Right ventricle myocardium superior (tissue), 1 donor: ENCODE measurements around the gene FN3K. TPM values are rescaled to one million over a fixed set of nuclear protein-coding genes. Genes with fewer than 3 reads are reported as not detected.
"Not testable (repeated sequence)": the region's sequence is repeated elsewhere in the genome, so short reads cannot be mapped to it uniquely, and the experiment has no call there.

ENCODE experiments used
- ATAC-seq: fragments of 200-7000 bp; cut with Tn5 transposase; one replicate; pipeline ENCODE4 v1.9.1; 2020; ENCODE audit warnings: mild to moderate bottlenecking; ENCODE audit not compliant: poor library complexity
- DNase-seq: peaks from one replicate; pipeline ENCODE4 v3.0.0-alpha.2; 2020
- intact Hi-C: fragments of 100-400 bp; cut with DNase I; formaldehyde crosslinking; loops from one replicate; pipeline ENCODE4 v1.11.2; 2022
- total RNA-seq: library from RNA; stranded (reverse); fragmentation: NEBNext Ultra II Directional; extraction: Animal tissue kit (Norgen Biotek cat#: 25700); gene quantifications from one replicate; pipeline ENCODE4 v1.2.1, GENCODE V29; 2021
- donor health status: DM: no; HTN: yes; CAD: no; lungs with severe emphysema.

Gene FN3K
- total RNA-seq, 1 donor from 2014 or later: 80.2 TPM

DNA sequence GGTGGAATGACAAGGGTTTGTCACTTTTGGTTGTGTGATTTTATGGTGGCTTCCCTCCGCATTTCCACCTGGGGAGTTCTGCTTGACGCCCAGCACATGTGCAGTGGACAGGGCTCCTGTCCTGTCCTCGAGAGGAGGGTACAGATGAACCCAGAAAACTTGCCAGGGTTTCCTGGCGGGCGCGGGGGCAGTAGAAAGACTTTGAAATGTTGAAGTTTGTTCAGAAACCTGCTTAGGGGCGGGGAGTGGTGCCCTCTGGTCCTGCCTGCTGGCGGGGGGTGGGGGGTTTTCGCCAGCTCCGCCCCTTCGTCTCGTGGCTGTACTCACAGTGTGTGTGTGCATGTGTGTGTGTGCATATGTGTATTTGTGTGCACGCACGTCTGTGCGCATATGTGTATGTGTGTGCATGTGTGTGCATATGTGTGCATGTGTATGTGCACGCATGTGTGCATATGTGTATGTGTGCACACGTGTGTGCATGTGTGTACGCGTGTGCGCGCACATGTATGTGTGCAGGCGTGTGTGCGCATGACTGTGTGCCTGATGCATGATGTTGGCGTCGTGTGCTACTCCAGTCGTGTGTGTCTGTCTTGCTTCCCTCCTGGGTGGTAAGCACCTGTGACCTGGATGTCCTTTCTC, 12.1 kb upstream of the FN3K start:
- intact Hi-C loops: no loop called here

DNA sequence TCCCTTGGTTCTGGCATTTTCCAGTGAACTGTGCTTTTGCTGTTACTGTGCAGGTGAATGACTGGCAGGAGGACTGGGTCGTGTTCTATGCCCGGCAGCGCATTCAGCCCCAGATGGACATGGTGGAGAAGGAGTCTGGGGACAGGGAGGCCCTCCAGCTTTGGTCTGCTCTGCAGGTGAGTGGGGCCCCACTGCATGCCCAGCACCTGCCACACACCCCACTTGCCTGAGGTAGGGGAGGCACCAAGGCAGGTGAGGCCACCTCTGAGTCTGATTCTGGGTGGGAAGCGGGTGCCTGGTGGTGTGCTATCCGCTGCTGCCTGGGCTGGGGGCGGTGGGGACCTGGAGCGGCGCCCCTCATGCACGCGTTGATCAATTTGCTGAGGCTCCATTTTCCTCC, 9.0 kb upstream of the FN3K start:
- intact Hi-C loops: no loop called here
- ATAC-seq (no peak), DNase-seq (no peak)

More for the DNA sequence above, 12.1 kb upstream of the FN3K start:
- ATAC-seq (no peak), DNase-seq (no peak)

DNA sequence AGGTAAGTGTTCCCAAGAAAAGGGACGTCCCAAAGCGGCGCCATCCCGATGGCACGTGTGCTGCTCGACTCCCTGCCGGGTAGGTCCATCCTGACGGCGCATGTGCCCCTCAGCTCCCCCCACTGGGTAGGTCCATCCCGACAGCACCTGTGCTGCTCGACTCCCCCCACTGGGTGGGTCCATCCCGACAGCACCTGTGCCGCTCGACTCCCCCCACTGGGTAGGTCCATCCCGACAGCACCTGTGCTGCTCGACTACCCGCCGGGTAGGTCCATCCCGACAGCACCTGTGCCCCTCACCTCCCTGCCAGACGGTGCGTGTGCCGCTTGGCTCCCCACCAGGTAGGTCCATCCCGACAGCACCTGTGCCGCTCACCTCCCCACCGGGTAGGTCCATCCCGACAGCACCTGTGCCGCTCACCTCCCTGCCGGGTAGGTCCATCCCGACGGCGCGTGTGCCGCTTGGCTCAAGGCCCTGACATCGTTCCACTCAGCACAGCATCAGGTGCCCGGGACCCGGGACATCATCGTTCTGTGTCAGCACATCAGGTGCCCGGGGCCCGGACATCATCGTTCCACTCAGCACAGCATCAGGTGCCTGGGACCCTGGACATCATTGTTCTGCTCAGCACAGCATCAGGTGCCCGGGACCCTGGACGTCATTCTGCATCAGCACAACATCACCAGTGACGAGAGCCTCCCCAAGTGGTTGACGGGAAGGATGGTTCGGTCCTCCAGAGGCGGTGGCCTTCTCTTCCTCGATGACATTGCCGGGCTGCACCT, 5.7 kb upstream of the FN3K start:
- ATAC-seq: no peak
- intact Hi-C loops: no loop called here
- peak; percentile 28 for DNase-seq

DNA sequence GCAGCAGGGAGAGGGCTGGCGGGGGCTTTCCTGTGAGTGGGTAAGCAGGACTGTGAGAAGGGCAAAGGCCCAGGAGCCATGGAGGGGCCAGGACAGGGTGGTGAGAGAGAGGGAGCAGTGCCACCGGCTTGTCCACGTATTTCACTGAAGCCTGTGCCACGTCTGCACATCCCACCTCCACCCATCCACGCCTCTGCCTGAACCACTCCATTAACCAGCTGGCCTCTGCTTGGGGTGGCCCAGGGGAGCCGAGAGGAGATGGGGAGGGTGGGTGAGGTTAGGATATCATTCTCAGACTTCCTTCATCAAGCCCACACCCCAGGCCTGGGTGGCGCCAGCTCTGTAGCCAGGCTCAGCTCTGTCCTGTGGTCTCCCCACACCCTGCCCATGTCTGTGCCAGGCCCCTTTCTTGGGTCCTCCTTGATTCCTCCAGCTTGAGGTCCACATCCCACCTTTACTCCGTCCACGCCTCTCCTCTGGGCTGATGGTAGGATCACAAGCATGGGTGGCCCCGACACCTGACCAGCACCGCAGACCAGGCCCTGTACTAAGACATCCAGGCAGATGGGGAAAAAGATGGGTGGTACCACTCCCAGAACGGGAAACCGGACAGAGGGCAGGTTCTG, 3.2 kb upstream of the FN3K start:
- no peak for ATAC-seq
- peak; percentile 20 for DNase-seq
- intact Hi-C loops: no loop called here

DNA sequence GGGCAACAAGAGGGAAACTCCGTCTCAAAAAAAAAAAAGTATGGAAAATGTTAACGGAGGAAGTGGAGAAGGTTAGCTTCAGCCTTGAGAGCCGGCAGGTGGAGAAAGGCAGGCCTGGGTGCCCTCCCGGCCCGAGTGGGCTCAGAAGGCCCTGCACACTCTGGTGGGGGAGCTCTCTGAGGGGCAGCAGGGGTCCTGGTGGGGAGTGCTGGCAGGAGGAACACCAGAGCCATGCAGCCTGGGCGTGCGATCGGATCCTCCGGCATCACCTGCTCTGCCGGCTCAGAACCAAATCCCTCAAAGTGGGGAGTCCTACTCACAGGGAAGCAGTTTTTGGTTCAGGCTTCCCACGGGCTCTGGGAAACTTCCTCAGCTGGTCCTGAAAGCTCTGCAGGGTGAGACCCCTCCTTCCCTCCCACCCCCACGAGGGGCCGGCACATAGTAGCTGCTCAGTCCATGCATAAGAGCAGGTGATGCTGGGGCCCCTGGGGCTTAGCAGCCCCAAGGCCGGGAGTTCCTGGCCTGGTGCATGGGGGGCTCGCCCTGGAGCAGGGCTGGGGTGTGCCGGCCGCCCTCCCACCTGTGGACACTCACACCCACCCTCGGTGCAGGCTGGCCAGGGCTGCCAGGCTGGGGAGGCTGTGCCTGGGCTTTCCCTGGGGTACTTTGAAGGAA, 1.2 kb downstream of the FN3K start:
- no peak for DNase-seq
- ATAC-seq: no peak

DNA sequence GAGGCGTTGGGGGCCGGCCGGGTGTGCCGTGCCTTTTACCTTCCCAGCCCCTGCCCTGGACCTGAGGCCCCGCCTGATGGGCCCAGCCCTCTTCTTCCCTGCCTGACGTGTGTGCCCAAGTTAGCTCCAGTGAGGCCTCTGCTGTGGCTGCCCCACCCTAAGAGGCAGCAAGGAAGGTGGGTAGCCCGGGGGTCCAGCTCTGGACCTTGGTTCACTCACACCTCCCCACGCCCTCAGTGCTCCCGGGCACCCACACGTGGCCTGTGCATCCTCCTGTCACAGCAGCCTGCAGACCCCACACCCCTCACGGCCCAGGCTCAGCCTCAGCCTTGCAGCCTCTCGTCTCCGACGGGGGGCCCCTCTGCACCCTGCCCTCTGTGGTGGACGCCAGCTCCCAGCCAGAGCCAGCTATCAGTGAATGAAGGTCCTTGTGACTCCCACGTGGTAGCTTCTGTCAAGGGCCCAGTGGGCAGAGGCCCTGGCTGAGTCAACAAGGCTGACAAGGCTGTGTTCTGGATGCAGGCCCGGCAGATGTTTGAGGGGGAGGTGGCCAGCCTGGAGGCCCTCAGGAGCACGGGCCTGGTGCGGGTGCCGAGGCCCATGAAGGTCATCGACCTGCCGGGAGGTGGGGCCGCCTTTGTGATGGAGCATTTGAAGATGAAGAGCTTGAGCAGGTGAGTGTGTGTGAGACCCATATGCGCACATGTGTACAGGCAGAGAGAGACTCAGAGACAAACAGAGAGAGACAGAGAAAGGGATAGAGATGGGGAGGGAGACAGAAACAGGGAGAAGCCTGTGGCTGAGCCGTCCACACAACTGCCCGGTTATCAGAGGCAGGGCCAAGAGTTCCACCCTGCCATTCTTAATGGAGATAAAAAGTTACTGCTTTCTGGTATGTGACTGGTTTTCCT, 2.8 kb downstream of the FN3K start:
- ATAC-seq (peak; percentile 87), DNase-seq (peak; percentile 87)
- intact Hi-C loops: no loop called here

More for the DNA sequence above, 1.2 kb downstream of the FN3K start:
- intact Hi-C loops: no loop called here

DNA sequence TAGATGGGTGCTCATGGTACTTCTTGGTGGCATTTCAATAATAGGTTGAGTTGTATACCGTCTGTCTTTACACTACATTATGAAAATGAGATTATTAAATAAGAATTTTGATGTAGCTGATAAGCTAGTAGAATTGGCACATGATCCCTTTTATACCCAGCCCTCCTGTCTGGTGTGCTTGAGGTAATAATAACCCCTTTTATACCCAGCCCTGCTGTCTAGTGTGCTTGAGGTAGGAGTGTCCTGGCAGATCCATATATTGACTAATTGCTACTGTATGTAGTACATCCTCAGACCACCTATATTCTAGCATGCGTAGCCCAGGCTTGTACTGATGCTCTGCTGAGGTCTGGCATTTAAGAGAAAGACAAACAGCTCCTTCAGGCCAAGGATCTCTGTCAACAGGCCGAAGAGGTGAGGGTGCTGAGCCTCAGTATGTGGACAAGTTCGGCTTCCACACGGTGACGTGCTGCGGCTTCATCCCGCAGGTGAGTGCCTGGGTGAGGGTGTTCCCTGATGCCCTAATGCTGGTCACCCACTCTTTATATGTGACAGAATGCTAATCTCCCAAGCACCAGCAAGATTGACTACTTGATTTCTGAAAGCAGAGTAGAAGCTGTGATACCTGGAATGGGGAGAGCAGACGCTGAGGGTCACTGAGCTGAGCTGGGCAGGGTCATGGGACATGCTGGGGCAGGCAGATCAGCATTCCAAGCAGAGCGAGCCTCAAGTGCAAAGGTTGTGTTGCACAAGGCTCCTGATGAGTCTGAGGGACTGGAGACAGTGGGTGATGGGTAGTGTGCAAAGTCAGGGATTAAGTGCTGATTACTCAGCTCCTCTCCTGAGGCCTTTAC, 5.7 kb downstream of the FN3K start:
- ATAC-seq: no peak
- DNase-seq: no peak
- intact Hi-C loops: loop anchor here (2.0 kb wide), 1 partner anchor 54 kb away; no protein-coding TSS in a partner anchor

DNA sequence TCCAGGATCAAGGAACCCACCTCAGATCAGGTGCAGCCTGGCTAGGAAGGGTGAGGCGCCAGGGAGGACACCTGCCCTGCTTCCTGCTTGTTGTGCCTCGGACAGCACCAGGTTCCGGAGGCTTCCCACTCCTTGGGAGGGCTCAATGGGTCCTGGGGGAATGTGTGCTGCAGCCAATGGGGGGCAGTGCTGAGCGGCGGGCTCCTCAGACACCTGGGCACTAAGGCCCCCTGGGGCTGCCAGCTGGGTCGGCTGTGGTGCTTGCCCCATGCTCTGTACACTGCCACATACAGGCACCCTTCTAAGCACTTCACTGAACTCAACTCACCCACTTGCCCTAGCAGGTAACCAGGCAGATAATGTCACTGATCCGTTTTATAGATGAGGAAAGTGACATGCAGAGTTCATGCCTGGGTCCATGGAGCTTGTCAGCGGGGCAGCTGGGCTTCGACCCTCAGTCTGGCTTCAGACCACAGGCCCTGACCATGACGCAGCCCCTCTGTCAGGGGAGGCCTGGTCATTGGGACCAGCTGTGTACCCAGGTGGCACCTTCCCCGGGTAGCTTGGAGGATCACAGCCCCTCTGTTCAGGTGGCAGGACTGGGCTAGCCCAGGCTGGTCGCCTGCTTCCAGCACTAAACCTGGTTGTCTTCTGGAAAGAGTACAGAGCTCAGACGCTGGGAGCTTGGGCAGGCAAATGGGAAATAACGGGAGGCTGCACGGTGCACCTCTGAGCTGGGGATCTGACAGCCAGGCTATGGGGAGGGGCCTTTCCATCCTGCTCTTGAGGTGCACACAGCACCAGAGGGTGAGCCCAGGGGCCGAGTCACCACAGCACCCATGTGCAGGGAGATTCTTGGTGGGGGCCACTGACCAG, 8.2 kb downstream of the FN3K start:
- ATAC-seq (no peak), DNase-seq (no peak)
- intact Hi-C loops: no loop called here

DNA sequence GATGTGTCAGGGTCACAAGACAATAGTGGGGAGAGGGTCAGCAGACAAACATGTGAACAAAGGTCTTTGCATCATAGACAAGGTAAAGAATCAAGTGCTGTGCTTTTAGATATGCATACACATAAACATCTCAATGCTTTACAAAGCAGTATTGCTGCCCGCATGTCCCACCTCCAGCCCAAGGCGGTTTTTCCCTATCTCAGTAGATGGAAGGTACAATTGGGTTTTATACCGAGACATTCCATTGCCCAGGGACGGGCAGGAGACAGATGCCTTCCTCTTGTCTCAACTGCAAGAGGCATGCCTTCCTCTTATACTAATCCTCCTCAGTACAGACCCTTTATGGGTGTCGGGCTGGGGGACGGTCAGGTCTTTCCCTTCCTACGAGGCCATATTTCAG, 9.3 kb downstream of the FN3K start:
- ATAC-seq, DNase-seq, intact Hi-C loops: not testable (repeated sequence)

DNA sequence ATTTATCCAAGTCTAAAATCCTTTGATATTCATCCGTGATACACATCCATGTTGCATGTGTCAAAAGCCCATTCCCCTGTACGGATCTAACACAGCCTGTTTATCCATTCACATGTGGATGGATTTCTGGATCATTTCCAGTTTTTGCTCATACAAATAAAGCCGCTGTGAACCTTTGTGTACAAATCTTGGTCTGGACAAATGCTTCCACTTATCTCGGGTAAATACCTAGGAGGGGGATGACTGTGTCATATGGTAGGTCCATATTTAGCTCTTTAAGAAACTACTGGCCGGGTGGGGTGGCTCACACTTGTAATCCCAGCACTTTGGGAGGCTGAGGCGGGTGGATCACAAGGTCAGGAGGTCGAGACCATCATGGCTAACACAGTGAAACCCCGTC, 10.1 kb downstream of the FN3K start:
- DNase-seq (no peak), ATAC-seq (no peak)
- intact Hi-C loops: no loop called here

DNA sequence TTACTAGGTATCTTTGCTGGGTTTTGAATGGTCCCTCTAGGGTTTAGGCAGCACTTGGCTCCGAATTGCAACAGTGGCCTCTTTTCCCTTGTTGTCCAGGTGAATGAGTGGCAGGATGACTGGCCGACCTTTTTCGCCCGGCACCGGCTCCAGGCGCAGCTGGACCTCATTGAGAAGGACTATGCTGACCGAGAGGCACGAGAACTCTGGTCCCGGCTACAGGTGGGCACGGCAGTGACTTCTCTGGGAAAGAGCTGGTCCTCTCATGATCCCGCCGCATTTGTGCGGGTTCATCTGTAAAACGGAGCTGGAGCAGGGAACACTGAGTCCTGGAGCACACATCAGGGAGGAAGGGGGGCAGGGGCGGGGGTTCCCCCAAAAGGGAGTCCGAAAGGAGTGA, 13.3 kb downstream of the FN3K start:
- intact Hi-C loops: no loop called here
- DNase-seq: no peak
- ATAC-seq: no peak

DNA sequence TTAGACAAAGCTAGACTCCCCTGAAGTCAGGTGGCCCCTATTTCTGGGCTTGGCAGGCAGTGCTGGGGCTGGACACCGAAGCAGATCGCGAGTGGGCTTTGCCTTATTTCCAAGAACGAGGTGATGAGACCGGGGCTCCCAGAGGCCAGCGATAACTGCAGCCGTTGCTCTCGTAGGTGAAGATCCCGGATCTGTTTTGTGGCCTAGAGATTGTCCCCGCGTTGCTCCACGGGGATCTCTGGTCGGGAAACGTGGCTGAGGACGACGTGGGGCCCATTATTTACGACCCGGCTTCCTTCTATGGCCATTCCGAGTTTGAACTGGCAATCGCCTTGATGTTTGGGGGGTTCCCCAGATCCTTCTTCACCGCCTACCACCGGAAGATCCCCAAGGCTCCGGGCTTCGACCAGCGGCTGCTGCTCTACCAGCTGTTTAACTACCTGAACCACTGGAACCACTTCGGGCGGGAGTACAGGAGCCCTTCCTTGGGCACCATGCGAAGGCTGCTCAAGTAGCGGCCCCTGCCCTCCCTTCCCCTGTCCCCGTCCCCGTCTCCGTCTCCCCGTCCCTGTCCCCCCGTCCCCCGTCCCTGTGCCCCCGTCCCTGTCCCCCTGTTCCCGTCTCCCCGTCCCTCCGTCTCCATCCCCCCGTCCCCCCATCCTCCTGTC, 15.0 kb downstream of the FN3K start:
- intact Hi-C loops: no loop called here
- DNase-seq (peak; percentile 44), ATAC-seq (no peak)

DNA sequence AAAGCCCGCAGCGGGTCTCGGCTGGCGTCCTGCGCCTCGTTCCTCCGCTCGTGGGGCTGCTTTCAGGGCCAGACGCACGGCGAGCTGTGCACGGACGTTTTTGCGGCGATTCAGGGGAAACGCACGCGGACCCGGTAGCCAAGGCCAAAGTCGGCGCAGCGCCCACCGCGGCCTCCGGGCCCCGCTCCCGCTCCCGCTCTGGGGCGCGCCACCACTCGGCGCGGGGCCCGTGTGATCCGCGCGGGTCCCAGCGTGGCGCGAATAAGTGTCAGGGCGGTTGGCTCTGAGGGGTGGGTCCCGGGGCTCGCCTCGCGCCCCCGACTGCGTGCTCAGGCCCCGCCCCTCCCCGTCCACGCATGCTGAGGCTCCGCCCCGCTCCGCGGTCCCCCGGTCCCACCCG, 15.8 kb downstream of the FN3K start:
- DNase-seq (no peak), ATAC-seq (no peak)
- intact Hi-C loops: no loop called here

DNA sequence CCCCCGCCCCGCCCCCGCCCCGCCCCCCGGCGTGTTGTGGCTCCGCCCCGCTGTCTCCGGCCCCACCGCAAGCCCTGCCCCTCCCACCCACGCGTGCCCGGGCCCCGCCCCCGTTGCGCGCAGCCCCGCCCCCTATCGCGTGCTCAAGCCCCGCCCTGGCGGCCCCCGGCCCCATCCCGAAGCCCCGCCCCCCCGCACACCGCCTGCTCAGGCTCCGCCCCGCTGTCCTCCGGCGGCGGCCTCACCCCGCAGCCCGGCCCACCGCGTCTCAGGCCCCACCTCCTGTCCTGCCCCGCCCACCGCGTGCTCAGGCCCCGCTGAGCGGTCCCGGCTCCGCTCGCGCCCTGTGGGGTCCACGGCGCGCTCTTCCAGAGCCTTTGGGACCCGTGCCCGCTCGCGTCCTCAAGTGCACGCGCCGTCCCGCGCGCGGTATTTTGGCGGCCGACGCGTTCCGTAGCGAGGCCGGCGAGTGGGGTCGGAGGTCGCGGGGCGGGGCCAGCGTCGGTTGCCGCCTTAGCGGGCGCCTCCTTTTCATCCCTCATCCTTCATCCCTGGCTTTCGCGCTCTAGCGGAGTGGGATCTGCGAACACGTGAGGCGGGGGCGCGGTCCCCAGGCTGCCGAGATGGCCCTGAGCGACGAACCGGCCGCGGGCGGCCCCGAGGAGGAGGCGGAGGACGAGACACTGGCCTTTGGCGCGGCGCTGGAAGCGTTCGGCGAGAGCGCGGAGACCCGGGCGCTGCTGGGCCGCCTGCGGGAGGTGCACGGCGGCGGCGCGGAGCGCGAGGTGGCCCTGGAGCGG, 16.4 kb downstream of the FN3K start, which contains the start of gene TBCD:
Gene TBCD, plus strand, starts transcription at position 495 of the 800 bp plus-strand sequence. Its CDS starts 129 bp downstream, at position 624.
- ATAC-seq: peak; percentile 92
- DNase-seq: peak; percentile 91
- intact Hi-C loops: no loop called here
